HL-60 (cell line): ENCODE measurements around the gene NCL.

Experiments used
- DNase-seq, 2 experiments: peaks; one replicate each; pipeline ENCODE4 v3.0.0-alpha.2; 2010 to 2020; ENCODE audit warnings: low read depth in 1 of 2, low spot score in 1 of 2
- H3K27ac ChIP-seq: fragments of 250-450 bp; sonication (Bioruptor Pico); replicated peaks from 2 replicates; pipeline ENCODE4 v1.5.1; 2020; ENCODE audit warnings: mild to moderate bottlenecking, moderate library complexity
- H3K27me3 ChIP-seq: fragments of 250-450 bp; sonication (Bioruptor Pico); 2 replicates; pipeline ENCODE4 v1.5.1; 2021; ENCODE audit warnings: mild to moderate bottlenecking, moderate library complexity; ENCODE audit not compliant: insufficient read depth, poor library complexity, severe bottlenecking
- H3K4me3 ChIP-seq: replicated peaks from 2 replicates; pipeline ENCODE4 v1.5.1; 2011; ENCODE audit warnings: mild to moderate bottlenecking, control low read depth, low read length; ENCODE audit not compliant: insufficient read depth
- CTCF ChIP-seq: IDR thresholded peaks from one replicate; pipeline ENCODE4 v1.5.1; 2011; ENCODE audit warnings: low read length, control low read depth, inconsistent platforms; ENCODE audit not compliant: insufficient read depth
- GABPA ChIP-seq: IDR thresholded peaks from 2 replicates; pipeline ENCODE4 v1.6.1; 2012; ENCODE audit warnings: low read depth
- POLR2AphosphoS5 ChIP-seq: IDR thresholded peaks from 2 replicates; pipeline ENCODE4 v1.6.1; 2012; ENCODE audit warnings: low read depth
- REST ChIP-seq: IDR thresholded peaks from 2 replicates; pipeline ENCODE4 v1.6.1; 2012; ENCODE audit warnings: low read depth; ENCODE audit not compliant: insufficient replicate concordance
- SPI1 ChIP-seq: IDR thresholded peaks from 2 replicates; pipeline ENCODE4 v1.6.1; 2012; ENCODE audit warnings: low read depth, mild to moderate bottlenecking, borderline replicate concordance
- long read RNA-seq: library from polyadenylated mRNA; unstranded; transcript quantifications from one replicate; pipeline ENCODE4 v2.0.0, GENCODE V29; 2020

The NCL gene
- long read RNA-seq, full-length matches to known transcripts, result 2,562 of 2,884 reads
- long read RNA-seq, partial matches to known transcripts, result 218 of 2,884 reads
- long read RNA-seq, other reads (novel, unspliced or antisense), result 104 of 2,884 reads

DNA sequence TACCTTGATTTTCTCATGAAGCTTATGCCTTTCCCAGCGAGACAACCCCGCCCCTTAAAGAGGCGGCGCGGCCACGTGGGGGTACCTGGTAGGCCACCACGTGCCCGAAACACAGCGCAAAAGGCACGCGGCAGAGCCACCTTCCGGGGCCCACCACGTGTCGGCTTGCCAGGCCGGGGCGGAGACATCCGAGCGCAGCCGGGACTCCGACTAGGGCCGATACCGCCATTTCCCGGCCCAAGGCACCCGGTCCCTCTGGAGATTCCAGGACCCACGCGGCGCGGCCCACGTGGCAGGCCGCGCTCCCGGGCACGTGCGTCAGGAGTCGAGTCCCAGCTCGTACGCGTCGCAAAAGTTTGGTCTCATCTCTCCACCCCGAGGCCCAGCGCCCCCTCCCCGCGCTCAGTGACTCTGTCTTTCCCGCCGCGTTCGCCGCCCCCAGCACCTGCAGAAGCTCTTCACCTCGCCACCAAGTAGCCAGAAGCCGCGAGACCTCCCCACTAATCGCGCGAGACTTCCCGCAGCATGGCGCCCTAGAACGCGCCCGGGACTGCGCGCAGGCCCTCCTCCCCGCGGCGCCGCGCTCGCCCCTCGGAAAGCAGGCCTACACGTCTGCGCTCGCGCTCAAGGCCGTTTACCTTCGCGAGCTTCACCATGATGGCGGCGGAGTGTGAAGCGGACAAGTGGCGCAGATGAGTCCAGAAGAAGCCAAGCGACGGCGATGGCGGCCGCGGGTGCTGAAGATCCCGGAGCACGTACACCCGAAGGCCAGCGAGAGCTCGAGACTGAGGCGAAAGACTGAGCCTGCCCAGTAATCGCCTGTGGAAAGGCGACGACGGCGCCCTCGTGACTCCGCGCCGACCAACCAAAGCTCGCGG, at the start of gene NCL:
NCL (minus strand) TSS at position 787 of the 878 bp plus-strand sequence; CDS start at position 656, 131 bp downstream.
- TF ChIP-seq CTCF (no peak), REST (peak; percentile 83), POLR2AphosphoS5 (peak; percentile 98), SPI1 (no peak)
- DNase-seq, result peak; percentile 61 to 96
- H3K4me3 ChIP-seq, result peak within 1 kb of the TSS; percentile 92
- no peaks in the 10 kb centered on the region for H3K27me3 ChIP-seq
- H3K27ac ChIP-seq, result peak within 1 kb of the TSS; percentile 99

GRCh38 chr2:231513746-231514224, 49.5 kb upstream of the NCL start:
- no peak for DNase-seq
- Histone ChIP-seq H3K4me3 (peak overlapping the region; percentile 50), H3K27ac (peak overlapping the region; percentile 91), H3K27me3 (no peaks in the 10 kb centered on the region)
- no peak for TF ChIP-seq GABPA
- TF ChIP-seq REST, result no peak
- no peak for TF ChIP-seq SPI1
- TF ChIP-seq POLR2AphosphoS5, result no peak
- no peak for TF ChIP-seq CTCF

- no peaks in the 10 kb centered on the region for H3K27me3 ChIP-seq
- H3K4me3 ChIP-seq, result no peak overlapping the region
- H3K27ac ChIP-seq, result no peak overlapping the region
- no peak for DNase-seq
- TF ChIP-seq SPI1 (no peak), CTCF (no peak), GABPA (no peak), REST (no peak), POLR2AphosphoS5 (no peak)
Measured at GRCh38 chr2:231512222-231512621, 47.9 kb upstream of the NCL start.
